T1000 (cell line): Measurements from ENCODE around the gene APBB2.

Source experiments
- DNase-seq: peaks from one replicate; lab custom pipeline; 2025; ENCODE audit warnings: mixed read lengths; lab: John Stamatoyannopoulos, UW

The APBB2 gene

GRCh38 chr4:40856277-40856839 lies 358.0 kb downstream of the APBB2 start:
- DNase-seq = no peak

GRCh38 chr4:40850496-40850895 lies 363.8 kb downstream of the APBB2 start:
- DNase-seq = no peak

GRCh38 chr4:40848940-40849339 lies 365.4 kb downstream of the APBB2 start:
- DNase-seq = no peak

- DNase-seq = no peak
Observed at GRCh38 chr4:40848251-40848650, 366.1 kb downstream of the APBB2 start.

- DNase-seq = no peak
Observed at GRCh38 chr4:40846532-40846931, 367.8 kb downstream of the APBB2 start.

- DNase-seq = no peak
Observed at GRCh38 chr4:40845154-40845835, 369.0 kb downstream of the APBB2 start.

- no peak for DNase-seq
Observed at GRCh38 chr4:40844261-40844660, 370.1 kb downstream of the APBB2 start.

GRCh38 chr4:40843696-40844095 lies 370.6 kb downstream of the APBB2 start:
- no peak for DNase-seq

- DNase-seq = no peak
Observed at GRCh38 chr4:40842725-40843423, 371.5 kb downstream of the APBB2 start.

GRCh38 chr4:40842318-40842717 lies 372.0 kb downstream of the APBB2 start:
- no peak for DNase-seq

- peak; percentile 24 for DNase-seq
Observed at GRCh38 chr4:40840985-40841571, 373.3 kb downstream of the APBB2 start.

- no peak for DNase-seq
Observed at GRCh38 chr4:40840255-40840984, 373.9 kb downstream of the APBB2 start.

GRCh38 chr4:40838742-40839141 lies 375.6 kb downstream of the APBB2 start:
- DNase-seq = no peak

- no peak for DNase-seq
Observed at GRCh38 chr4:40837094-40837870, 377.1 kb downstream of the APBB2 start.

- no peak for DNase-seq
Observed at GRCh38 chr4:40833212-40833611, 381.1 kb downstream of the APBB2 start.

- DNase-seq = no peak
Observed at GRCh38 chr4:40832175-40832574, 382.2 kb downstream of the APBB2 start.

- no peak for DNase-seq
Observed at GRCh38 chr4:40831146-40831907, 383.0 kb downstream of the APBB2 start.

GRCh38 chr4:40829586-40829985 lies 384.8 kb downstream of the APBB2 start:
- no peak for DNase-seq

GRCh38 chr4:40828661-40829060 lies 385.7 kb downstream of the APBB2 start:
- DNase-seq = no peak

- DNase-seq = no peak
Observed at GRCh38 chr4:40827758-40828157, 386.6 kb downstream of the APBB2 start.

- no peak for DNase-seq
Observed at GRCh38 chr4:40826821-40827220, 387.5 kb downstream of the APBB2 start.
